Stomach smooth muscle (tissue), 2 donors: ENCODE results near the gene ABHD15.
A peak's percentile ranks its signal among the peaks of the same experiment; 100 is the strongest.

Source experiments
- H3K27ac ChIP-seq: one replicate; pipeline ENCODE4 v1.7.0; 2013; ENCODE audit warnings: mild to moderate bottlenecking, low read length, inconsistent platforms
- H3K27me3 ChIP-seq, 2 donors: one replicate each; pipeline ENCODE4 v1.7.0; 2013; ENCODE audit warnings: low read length in 2 of 2; ENCODE audit not compliant: insufficient read depth in 2 of 2, control insufficient read depth in 1 of 2
- H3K36me3 ChIP-seq, 2 donors: one replicate each; pipeline ENCODE4 v1.7.0; 2013; ENCODE audit warnings: low read length in 2 of 2; ENCODE audit not compliant: control insufficient read depth in 2 of 2, insufficient read depth in 2 of 2
- H3K4me1 ChIP-seq: one replicate; pipeline ENCODE4 v1.7.0; 2013; ENCODE audit warnings: low read length; ENCODE audit not compliant: control insufficient read depth, insufficient read depth
- H3K4me3 ChIP-seq, 2 donors: one replicate each; pipeline ENCODE4 v1.7.0; 2013; ENCODE audit warnings: low read length in 2 of 2
- H3K9ac ChIP-seq, 2 donors: one replicate each; pipeline ENCODE4 v1.7.0; 2013; ENCODE audit warnings: low read length in 2 of 2, mild to moderate bottlenecking in 1 of 2
- H3K9me3 ChIP-seq, 2 donors: one replicate each; pipeline ENCODE4 v1.7.0; 2013; ENCODE audit warnings: low read length in 2 of 2; ENCODE audit not compliant: control insufficient read depth in 2 of 2
- donor health status: healthy.
- donor health status: Pancreatic carcinoma.

ABHD15 gene, protein sequence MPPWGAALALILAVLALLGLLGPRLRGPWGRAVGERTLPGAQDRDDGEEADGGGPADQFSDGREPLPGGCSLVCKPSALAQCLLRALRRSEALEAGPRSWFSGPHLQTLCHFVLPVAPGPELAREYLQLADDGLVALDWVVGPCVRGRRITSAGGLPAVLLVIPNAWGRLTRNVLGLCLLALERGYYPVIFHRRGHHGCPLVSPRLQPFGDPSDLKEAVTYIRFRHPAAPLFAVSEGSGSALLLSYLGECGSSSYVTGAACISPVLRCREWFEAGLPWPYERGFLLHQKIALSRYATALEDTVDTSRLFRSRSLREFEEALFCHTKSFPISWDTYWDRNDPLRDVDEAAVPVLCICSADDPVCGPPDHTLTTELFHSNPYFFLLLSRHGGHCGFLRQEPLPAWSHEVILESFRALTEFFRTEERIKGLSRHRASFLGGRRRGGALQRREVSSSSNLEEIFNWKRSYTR

GRCh38 chr17:29566473-29567303, at the start of gene ABHD15:
Gene ABHD15 (minus strand): TSS chr17:29567037. CDS start chr17:29566966, 71 bp downstream.
- Histone ChIP-seq H3K9me3 (no peaks in the 10 kb centered on the region), H3K27ac (peak within 1 kb of the TSS; percentile 60), H3K9ac (peak within 1 kb of the TSS; percentile 51 to 64), H3K27me3 (no peaks in the 10 kb centered on the region), H3K36me3 (peaks cover 0 to 7% of the 10 kb centered on the region in 2 donors), H3K4me3 (peak within 1 kb of the TSS; percentile 57 to 87), H3K4me1 (peaks cover 36% of the 10 kb centered on the region)

- Histone ChIP-seq H3K9ac (peak overlapping the region; percentile 14 to 21), H3K27ac (no peak overlapping the region), H3K27me3 (no peaks in the 10 kb centered on the region)
Measured at GRCh38 chr17:29615492-29616299, 48.9 kb upstream of the ABHD15 start.

DNA sequence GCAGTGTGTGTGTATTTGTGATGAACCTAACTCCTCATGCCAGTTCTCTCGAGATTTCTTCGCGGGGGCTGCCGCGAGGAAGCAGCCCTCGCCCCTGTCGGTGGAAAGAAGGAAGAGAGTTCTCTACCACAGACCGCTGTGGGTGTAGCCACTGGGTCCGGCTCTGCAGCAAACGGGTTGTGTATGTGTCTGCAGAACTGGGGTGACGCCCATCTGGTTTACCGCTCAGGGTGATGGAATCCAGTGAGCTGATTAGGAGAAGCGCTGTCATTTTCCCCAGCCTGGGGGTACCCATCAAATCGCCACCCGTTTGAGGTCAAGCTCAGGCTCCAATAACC, 48.2 kb upstream of the ABHD15 start:
- Histone ChIP-seq H3K9me3 (no peaks in the 10 kb centered on the region), H3K4me3 (peak overlapping the region; percentile 40 to 69), H3K4me1 (peaks cover 72% of the 10 kb centered on the region), H3K27ac (no peak overlapping the region), H3K27me3 (no peaks in the 10 kb centered on the region), H3K9ac (no peak overlapping the region), H3K36me3 (no peaks in the 10 kb centered on the region)

More at GRCh38 chr17:29615492-29616299, 48.9 kb upstream of the ABHD15 start:
- H3K9me3 ChIP-seq: no peaks in the 10 kb centered on the region
- H3K4me3 ChIP-seq: peak overlapping the region; percentile 48 to 69
- H3K36me3 ChIP-seq: no peaks in the 10 kb centered on the region
- H3K4me1 ChIP-seq: peaks cover 79% of the 10 kb centered on the region

DNA sequence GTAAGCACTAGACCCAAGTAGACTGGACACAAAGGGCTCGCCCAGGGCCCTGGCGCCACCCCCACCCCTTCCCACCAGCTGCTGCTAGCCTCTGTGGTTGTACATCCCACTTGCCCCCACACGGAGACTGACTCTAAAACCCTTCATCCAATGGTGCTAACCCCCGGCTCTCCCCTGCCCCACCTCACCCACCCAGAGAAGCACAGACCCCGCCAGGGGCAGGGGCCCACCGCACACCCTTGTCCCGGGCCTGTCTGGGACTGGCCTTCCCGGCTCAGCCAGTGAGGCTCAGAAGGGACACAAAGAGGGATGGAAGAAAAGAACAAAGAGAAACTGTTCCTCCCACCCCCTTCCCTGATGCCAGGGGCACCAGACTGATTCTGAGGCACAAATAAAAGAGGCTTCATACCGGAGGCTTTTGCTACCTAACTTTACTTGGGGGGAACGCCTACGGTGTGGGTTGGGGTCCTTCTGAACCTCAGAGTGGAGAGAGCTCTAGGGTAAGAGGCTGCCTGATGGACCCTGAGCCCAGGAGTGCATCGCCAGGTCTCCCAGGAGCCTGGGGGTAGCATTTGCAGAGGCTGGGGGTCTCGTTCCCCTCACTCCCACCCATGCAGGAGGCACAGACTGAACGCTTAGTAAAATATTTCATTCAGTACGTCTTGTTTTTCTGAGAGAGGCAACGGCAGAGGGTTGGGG, 47.7 kb upstream of the ABHD15 start:
- H3K9me3 ChIP-seq: no peaks in the 10 kb centered on the region
- H3K36me3 ChIP-seq: no peaks in the 10 kb centered on the region
- no peak overlapping the region for H3K4me3 ChIP-seq
- no peaks in the 10 kb centered on the region for H3K27me3 ChIP-seq
- H3K4me1 ChIP-seq: peaks cover 67% of the 10 kb centered on the region
- H3K27ac ChIP-seq: no peak overlapping the region
- no peak overlapping the region for H3K9ac ChIP-seq

GRCh38 chr17:29613856-29614255, 47.0 kb upstream of the ABHD15 start:
- Histone ChIP-seq H3K9me3 (no peaks in the 10 kb centered on the region), H3K9ac (no peak overlapping the region), H3K4me3 (peak overlapping the region; percentile 40 to 69), H3K27me3 (no peaks in the 10 kb centered on the region), H3K4me1 (peaks cover 60% of the 10 kb centered on the region), H3K27ac (no peak overlapping the region), H3K36me3 (peaks cover 0 to 4% of the 10 kb centered on the region in 2 donors)

GRCh38 chr17:29613352-29613837, 46.6 kb upstream of the ABHD15 start:
- Histone ChIP-seq H3K4me1 (peaks cover 56% of the 10 kb centered on the region), H3K27ac (no peak overlapping the region), H3K4me3 (peak overlapping the region; percentile 40 to 69), H3K9me3 (no peaks in the 10 kb centered on the region), H3K36me3 (peaks cover 0 to 4% of the 10 kb centered on the region in 2 donors), H3K9ac (no peak overlapping the region), H3K27me3 (no peaks in the 10 kb centered on the region)

- Histone ChIP-seq H3K4me3 (peak overlapping the region in 1 of 2 donors; percentile 69), H3K36me3 (peaks cover 0 to 4% of the 10 kb centered on the region in 2 donors), H3K4me1 (peaks cover 48% of the 10 kb centered on the region), H3K27me3 (no peaks in the 10 kb centered on the region), H3K9me3 (no peaks in the 10 kb centered on the region), H3K27ac (no peak overlapping the region), H3K9ac (no peak overlapping the region)
Measured at GRCh38 chr17:29612404-29613280, 45.8 kb upstream of the ABHD15 start.

GRCh38 chr17:29612094-29612403, 45.2 kb upstream of the ABHD15 start:
- Histone ChIP-seq H3K9ac (no peak overlapping the region), H3K4me3 (no peak overlapping the region), H3K36me3 (peaks cover 0 to 4% of the 10 kb centered on the region in 2 donors), H3K9me3 (no peaks in the 10 kb centered on the region), H3K27ac (no peak overlapping the region), H3K4me1 (peaks cover 42% of the 10 kb centered on the region), H3K27me3 (no peaks in the 10 kb centered on the region)

DNA sequence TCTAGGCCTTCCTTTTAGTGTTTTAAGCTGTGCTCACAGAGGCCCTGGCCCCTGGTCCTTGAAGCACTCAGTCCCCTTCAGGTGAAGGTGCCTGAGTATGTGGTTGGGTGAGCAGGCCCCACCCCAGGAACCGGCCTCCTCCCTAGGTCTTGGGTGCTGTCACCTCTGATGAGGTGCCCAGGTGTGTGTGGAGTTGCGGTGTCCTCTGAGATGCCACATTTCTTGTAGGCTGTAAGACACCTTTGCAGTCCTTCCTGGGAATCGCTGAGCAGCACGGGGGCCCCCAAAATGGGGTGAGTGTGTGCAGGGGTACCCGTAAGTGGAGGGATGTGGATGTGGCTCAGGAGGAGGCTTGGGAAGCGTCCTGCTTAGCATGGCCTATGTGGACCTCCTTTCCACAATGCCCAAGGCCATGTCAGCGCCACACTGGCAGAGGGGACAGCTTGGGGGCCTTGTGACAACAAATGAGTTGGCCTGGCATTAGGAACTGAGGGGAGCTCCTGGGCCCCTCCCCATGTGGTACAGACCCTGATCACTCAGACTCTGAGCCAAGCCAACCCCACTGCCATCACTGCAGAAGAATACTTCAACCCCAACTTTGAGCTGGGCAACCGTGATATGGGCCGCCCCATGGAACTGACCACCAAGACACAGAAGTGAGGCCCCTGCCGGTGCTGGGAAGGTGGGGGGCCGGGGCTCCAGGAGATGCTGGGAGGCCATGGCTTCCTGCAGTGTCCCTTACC, 44.7 kb upstream of the ABHD15 start:
- peaks cover 37% of the 10 kb centered on the region for H3K4me1 ChIP-seq
- no peaks in the 10 kb centered on the region for H3K27me3 ChIP-seq
- no peaks in the 10 kb centered on the region for H3K9me3 ChIP-seq
- H3K27ac ChIP-seq: no peak overlapping the region
- H3K36me3 ChIP-seq: peaks cover 0 to 4% of the 10 kb centered on the region in 2 donors
- H3K4me3 ChIP-seq: no peak overlapping the region
- H3K9ac ChIP-seq: no peak overlapping the region
